T-helper 17 cell (primary cell): ENCODE measurements around the gene STAU1. TPM values are rescaled to one million over a fixed set of nuclear protein-coding genes. Genes with fewer than 3 reads are reported as not detected.
A peak's percentile ranks its signal among the peaks of the same experiment; 100 is the strongest.
"Not testable (repeated sequence)": the region's sequence is repeated elsewhere in the genome, so short reads cannot be mapped to it uniquely, and the experiment has no call there.

Experiments
- ATAC-seq: fragments of 150-1000 bp; cut with Tn5 transposase; 2 replicates; pipeline ENCODE4 v1.10.0; 2021; ENCODE audit warnings: mild to moderate bottlenecking, moderate library complexity
- DNase-seq, 3 donors: peaks; one replicate each; pipeline versions ENCODE4 v3.0.0 to v3.0.0-alpha.2; 2020 to 2021
- H3K9me3 ChIP-seq: one replicate; pipeline ENCODE4 v1.7.0; 2013; ENCODE audit warnings: low read length, mild to moderate bottlenecking; ENCODE audit not compliant: control insufficient read depth, poor library complexity, severe bottlenecking
- H3K27ac Mint-ChIP-seq: one replicate; pipeline ENCODE4 v1.8.0; 2022; ENCODE audit warnings: mild to moderate bottlenecking, moderate library complexity, mixed read lengths
- H3K27me3 Mint-ChIP-seq: one replicate; pipeline ENCODE4 v1.8.0; 2022; ENCODE audit warnings: mixed read lengths
- H3K36me3 Mint-ChIP-seq: one replicate; pipeline ENCODE4 v1.8.0; 2022; ENCODE audit warnings: low read depth, mixed read lengths
- H3K4me1 Mint-ChIP-seq: one replicate; pipeline ENCODE4 v1.8.0; 2022; ENCODE audit warnings: mild to moderate bottlenecking, mixed read lengths
- H3K4me3 Mint-ChIP-seq: one replicate; pipeline ENCODE4 v1.8.0; 2022; ENCODE audit warnings: mild to moderate bottlenecking, moderate library complexity, mixed read lengths
- total RNA-seq, 4 donors: library from RNA in 2 of 4; stranded (reverse) in 2 of 4; gene quantifications; one replicate each; pipeline ENCODE4 v1.2.3 and lab custom pipeline; 2022 to 2026

The STAU1 gene
- total RNA-seq, 2 donors from 2014 or later, result 45.6 to 62.5 TPM

DNA sequence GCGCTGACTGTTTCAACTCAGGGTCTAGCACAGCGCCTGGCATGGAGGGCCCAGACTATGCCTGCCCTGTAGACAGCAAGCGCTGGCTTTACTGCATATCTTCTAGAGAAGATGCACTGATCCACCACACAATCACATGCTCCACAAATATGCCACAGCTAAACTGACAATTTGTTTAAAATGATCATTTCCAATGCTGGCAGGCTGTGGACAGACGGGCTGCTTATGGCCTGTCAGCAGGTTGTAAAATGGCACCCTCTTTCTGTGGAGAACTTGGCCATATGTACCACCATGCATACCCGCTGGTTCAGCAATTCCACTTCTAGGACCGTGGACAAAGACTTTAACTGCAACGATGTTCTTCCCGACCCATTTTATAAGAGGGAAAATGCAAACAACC is 40.8 kb downstream of the STAU1 start:
- Mint-ChIP-seq H3K27ac (peak overlapping the region; percentile 59), H3K27me3 (no peaks in the 10 kb centered on the region), H3K4me1 (peaks cover 12% of the 10 kb centered on the region), H3K4me3 (no peak overlapping the region), H3K36me3 (peaks cover 2% of the 10 kb centered on the region)
- no peaks in the 10 kb centered on the region for H3K9me3 ChIP-seq
- DNase-seq, result no peak
- ATAC-seq, result no peak

DNA sequence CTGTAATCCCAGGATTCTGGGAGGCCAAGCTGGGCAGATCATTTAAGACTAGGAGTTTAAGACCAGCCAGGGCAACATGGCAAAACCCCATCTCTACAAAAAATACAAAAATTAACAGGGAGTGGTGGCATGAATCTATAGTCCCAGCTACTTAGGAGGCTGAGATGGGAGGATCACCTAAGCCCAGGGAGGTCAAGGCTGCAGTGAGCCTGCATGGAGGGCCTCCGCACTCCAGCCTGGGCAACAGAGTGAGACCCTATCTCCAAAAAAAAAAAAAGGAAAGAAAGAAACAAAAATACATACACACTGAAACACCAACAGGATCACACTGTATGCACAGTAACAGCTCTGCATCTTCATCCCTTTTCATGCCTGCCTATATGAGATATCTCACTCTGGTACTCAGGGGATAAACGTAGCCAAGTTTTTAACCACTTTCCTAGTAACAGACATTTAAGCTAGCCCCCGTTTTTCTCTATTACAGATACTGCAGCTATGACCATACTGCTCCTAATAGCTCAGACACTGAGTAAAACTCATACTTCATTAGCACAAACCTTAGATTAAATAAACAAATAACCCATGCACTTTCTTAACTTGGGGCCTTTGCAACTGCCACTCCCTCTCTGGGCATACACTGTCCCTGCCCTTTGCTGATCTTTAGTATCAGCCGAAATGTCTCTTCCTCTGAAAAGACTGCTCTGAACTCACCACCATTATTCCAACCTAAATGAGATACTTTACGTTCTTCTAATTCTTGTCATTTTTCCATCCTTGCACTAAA is 41.5 kb downstream of the STAU1 start:
- Mint-ChIP-seq H3K36me3 (peaks cover 2% of the 10 kb centered on the region), H3K27me3 (no peaks in the 10 kb centered on the region), H3K4me1 (peaks cover 12% of the 10 kb centered on the region), H3K27ac (peak overlapping the region; percentile 59), H3K4me3 (no peak overlapping the region)
- ATAC-seq (no peak), DNase-seq (no peak)
- no peaks in the 10 kb centered on the region for H3K9me3 ChIP-seq

DNA sequence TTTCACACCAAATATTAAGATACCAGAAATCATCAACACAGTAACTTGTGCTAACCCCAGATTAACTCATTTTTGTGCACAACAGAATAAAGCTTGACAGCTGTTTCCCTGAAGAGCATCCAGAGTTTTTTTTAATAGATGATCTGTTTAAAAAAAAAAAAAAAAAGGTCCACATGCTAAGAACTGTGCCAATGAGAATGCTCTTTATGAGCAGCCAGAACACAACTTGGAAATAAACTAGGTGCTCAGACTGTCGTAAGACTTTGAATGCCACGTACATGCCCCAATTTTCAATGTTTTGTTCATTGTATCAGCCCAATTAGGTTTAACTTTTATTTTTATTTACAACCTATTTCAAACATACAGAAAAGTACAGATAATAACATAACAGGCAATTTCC is 47.3 kb downstream of the STAU1 start:
- H3K4me3 Mint-ChIP-seq, result no peak overlapping the region
- peaks cover 6% of the 10 kb centered on the region for H3K4me1 Mint-ChIP-seq
- H3K27me3 Mint-ChIP-seq, result no peaks in the 10 kb centered on the region
- DNase-seq (no peak), ATAC-seq (no peak)
- peak overlapping the region; percentile 70 for H3K27ac Mint-ChIP-seq
- H3K36me3 Mint-ChIP-seq, result no peaks in the 10 kb centered on the region
- H3K9me3 ChIP-seq, result no peaks in the 10 kb centered on the region

DNA sequence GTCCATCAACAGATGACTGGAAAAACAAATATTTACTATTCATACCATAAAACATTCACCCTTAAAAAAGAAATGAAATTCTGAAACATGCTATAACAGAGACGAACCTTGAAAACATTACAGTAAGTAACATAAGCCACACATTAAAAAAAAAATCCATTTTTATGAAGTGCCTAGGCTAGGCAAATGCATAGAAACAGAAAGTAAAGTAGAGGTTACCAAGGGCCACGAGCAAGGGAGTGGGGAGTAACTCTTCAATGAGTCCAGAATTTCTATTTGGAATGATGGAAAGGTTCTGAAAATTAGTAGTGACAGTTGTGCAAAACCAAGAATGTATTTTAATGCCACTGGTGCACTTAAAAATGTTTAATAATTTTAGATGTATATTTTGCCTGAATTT is 47.7 kb downstream of the STAU1 start:
- Mint-ChIP-seq H3K36me3 (no peaks in the 10 kb centered on the region), H3K4me1 (peaks cover 6% of the 10 kb centered on the region), H3K27me3 (no peaks in the 10 kb centered on the region), H3K4me3 (no peak overlapping the region), H3K27ac (peak overlapping the region; percentile 70)
- DNase-seq (no peak), ATAC-seq (no peak)
- H3K9me3 ChIP-seq, result no peaks in the 10 kb centered on the region

DNA sequence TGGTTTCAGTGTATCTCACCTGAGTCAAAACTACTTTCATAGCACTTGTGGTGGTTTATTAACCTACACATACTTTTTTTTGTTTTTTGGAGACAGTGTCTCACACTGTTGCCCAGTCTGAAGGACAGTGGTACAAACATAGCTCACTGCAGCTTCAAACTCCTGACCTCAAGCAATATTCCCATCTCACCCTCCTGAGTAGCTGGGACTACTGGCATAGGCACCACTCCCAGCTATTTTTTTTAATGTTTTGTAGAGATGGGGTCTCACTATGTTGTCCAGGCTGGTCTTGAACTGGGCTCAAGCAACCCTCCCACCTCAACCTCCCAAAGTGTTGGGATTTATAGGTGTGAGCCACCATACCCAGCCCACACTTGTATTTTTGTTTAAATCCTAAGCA is 49.7 kb downstream of the STAU1 start:
- DNase-seq, result no peak
- peaks cover 7% of the 10 kb centered on the region for H3K4me1 Mint-ChIP-seq
- H3K9me3 ChIP-seq, result no peaks in the 10 kb centered on the region
- H3K4me3 Mint-ChIP-seq, result no peak overlapping the region
- H3K27ac Mint-ChIP-seq, result peak overlapping the region; percentile 62
- H3K36me3 Mint-ChIP-seq, result peaks cover 5% of the 10 kb centered on the region
- no peaks in the 10 kb centered on the region for H3K27me3 Mint-ChIP-seq
- no peak for ATAC-seq

DNA sequence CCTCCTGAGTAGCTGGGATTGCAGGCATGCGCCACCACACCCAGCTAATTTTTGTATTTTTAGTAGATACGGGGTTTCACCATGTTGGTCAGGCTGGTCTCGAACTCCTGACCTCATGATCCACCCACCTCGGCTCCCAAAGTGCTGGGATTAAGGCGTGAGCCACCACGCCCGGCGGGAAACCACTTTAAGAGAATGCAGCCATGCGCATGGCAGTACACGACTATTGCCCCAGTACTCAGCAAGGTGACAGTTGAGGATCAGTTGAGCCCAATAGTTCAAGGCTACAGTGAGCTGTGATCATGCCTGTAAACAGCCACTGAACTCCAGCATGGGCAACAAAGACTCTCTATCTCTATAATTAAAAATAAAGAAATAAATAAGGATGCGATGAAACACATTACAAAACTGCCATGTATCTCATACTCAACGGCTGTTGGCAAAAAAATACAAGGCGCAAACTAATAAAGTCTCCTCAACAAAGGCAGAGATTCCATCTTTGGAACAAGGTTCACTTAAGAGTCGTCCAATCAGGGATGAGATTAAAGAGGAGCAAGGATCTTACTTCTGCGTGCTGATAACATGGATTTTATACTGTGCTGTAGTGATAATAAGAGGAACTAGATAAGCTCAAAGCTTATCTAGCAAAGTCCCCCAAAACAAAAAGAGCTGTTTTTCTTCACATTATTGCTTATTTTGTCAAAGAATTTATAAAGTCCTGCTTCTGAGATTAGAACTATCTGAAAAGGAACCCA is 51.1 kb downstream of the STAU1 start:
- DNase-seq, result no peak
- H3K36me3 Mint-ChIP-seq, result peaks cover 5% of the 10 kb centered on the region
- H3K27me3 Mint-ChIP-seq, result no peaks in the 10 kb centered on the region
- H3K4me3 Mint-ChIP-seq, result no peak overlapping the region
- H3K27ac Mint-ChIP-seq, result no peak overlapping the region
- H3K9me3 ChIP-seq, result no peaks in the 10 kb centered on the region
- H3K4me1 Mint-ChIP-seq, result peaks cover 11% of the 10 kb centered on the region
- ATAC-seq, result no peak

DNA sequence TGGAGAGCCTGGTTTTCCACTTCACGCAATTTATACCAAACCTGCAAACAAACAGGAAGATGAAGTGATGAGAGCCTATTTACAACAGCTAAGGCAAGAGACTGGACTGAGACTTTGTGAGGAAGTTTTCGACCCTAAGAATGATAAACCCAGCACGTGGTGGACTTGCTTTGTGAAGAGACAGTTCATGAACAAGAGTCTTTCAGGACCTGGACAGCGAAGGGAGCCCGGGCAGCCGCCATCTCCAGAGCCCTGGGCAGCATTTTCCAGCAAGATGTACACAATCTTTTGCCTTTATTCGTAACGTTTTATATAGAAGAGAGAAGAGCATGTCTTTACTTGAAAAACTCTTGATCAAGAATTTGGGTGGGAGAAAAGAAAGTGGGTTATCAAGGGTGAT is 53.3 kb downstream of the STAU1 start:
- H3K27ac Mint-ChIP-seq, H3K36me3 Mint-ChIP-seq, H3K27me3 Mint-ChIP-seq, H3K9me3 ChIP-seq, H3K4me3 Mint-ChIP-seq, DNase-seq, ATAC-seq: not testable (repeated sequence)
- peaks cover 14% of the 10 kb centered on the region for H3K4me1 Mint-ChIP-seq

DNA sequence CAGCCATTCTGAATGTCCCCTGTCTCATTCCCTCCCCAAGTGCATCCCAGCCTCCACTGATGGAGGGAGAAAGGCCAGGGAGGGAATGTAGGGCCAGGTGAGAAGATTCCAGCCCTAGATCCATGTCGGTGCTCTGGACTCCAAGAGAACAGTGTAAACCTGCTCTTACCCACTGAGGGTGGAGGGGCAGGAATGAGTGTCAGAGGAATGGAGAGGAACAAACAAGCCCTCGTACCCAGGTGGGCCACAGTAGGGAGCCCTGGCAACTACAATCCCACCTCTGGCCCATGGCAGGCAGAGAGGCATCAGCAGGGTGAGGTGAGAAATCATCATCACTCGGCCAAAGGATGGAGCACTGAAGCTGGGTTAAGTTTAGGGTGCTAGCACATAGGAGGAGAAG is 54.6 kb downstream of the STAU1 start:
- ATAC-seq (no peak), DNase-seq (no peak)
- Mint-ChIP-seq H3K27ac (peak overlapping the region; percentile 6), H3K36me3 (peaks cover 8% of the 10 kb centered on the region), H3K27me3 (no peaks in the 10 kb centered on the region), H3K4me3 (no peak overlapping the region), H3K4me1 (peaks cover 14% of the 10 kb centered on the region)
- H3K9me3 ChIP-seq, result no peaks in the 10 kb centered on the region

DNA sequence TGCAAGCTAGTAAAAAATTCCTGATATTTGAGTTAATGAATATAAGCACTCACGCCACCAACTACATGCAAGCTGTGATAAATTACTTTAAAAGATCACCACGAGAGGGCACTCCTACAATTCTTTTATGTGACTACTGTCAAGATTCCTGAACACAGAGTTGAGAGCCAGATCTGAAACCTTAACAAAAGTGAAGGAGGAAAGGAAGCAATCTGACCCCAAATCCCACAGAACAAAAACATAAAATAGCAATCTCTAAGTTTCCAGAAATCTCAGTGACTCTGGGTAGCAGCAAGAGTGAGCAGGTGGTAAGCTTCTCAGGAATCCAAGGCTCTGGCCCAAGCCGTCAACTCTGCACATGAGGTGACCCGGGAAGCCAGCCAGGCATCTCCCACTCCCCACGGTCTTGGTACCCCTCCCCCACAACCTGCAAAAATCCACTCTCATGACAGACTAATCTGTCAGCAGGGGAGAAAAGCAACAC is 55.1 kb downstream of the STAU1 start:
- Mint-ChIP-seq H3K4me1 (peaks cover 14% of the 10 kb centered on the region), H3K4me3 (no peak overlapping the region), H3K27ac (no peak overlapping the region), H3K36me3 (peaks cover 8% of the 10 kb centered on the region), H3K27me3 (no peaks in the 10 kb centered on the region)
- H3K9me3 ChIP-seq, result no peaks in the 10 kb centered on the region
- ATAC-seq, result peak; percentile 69
- no peak for DNase-seq

DNA sequence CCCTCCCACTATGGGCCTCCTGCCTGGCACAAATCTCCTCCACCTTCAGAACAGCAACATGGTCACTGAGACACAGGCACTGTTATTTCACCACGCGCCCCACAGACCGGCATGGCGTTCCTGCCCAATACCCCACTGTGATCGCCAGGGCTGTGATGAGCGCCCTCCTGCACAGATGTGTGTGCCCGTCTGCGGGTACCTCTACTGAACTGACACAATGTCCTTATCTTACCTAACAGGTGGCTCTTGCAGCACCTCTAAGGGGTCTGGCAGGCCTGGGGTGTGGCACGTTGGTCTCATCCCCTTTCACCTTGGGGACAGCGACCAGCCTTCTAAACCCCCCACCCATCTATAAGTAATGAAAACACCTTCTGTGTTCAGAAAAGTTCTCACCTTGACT is 64.2 kb downstream of the STAU1 start:
- Mint-ChIP-seq H3K27me3 (no peaks in the 10 kb centered on the region), H3K36me3 (peaks cover 12% of the 10 kb centered on the region), H3K4me1 (peaks cover 9% of the 10 kb centered on the region), H3K4me3 (no peak overlapping the region), H3K27ac (peak overlapping the region; percentile 81)
- DNase-seq, result no peak
- no peaks in the 10 kb centered on the region for H3K9me3 ChIP-seq
- ATAC-seq, result no peak

DNA sequence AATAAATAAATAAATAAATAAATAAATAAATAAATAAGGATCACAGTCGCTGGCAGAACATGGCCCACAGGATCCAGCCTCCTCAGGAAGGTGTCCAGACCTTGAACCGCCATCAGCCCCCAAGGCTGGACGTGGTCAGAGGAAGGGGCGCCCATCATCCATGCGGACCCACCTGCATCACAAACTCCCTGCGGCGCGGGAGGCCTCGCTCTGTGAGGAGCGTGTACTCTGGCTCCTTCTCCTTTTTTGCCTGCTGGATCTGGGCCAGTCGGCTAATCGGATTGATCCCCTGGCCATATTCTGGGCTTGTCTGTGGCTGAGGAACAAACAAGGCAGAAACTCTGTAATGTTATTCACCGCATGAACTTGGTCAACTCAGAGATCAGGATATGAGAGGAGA is 65.2 kb downstream of the STAU1 start:
- peaks cover 9% of the 10 kb centered on the region for H3K4me1 Mint-ChIP-seq
- H3K36me3 Mint-ChIP-seq, result peaks cover 14% of the 10 kb centered on the region
- no peaks in the 10 kb centered on the region for H3K9me3 ChIP-seq
- ATAC-seq (no peak), DNase-seq (no peak)
- H3K27me3 Mint-ChIP-seq, result no peaks in the 10 kb centered on the region
- H3K27ac Mint-ChIP-seq, result no peak overlapping the region
- no peak overlapping the region for H3K4me3 Mint-ChIP-seq

DNA sequence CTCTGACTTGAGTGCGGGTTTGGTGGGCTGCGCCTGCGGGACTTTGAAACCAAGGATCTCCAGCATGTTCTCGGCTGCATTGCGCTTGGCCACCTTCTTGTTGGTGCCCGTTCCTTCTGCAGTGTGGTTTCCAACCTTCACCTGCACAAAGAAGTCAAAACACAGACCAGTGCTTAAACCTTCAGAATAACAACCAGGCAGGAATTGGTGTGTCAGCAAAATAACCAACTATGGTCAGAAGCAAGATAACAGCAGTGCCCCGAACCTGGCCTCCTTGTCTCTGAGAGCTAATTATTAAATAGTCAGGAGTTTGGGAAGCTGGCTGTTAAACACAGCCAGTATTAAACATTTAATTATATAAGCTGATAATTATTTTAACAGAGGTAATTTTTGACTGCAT is 68.1 kb downstream of the STAU1 start:
- H3K9me3 ChIP-seq, result no peaks in the 10 kb centered on the region
- H3K4me1 Mint-ChIP-seq, result peaks cover 3% of the 10 kb centered on the region
- no peaks in the 10 kb centered on the region for H3K27me3 Mint-ChIP-seq
- DNase-seq, result no peak
- H3K27ac Mint-ChIP-seq, result peak overlapping the region; percentile 57
- no peak overlapping the region for H3K4me3 Mint-ChIP-seq
- peaks cover 17% of the 10 kb centered on the region for H3K36me3 Mint-ChIP-seq
- ATAC-seq, result no peak

DNA sequence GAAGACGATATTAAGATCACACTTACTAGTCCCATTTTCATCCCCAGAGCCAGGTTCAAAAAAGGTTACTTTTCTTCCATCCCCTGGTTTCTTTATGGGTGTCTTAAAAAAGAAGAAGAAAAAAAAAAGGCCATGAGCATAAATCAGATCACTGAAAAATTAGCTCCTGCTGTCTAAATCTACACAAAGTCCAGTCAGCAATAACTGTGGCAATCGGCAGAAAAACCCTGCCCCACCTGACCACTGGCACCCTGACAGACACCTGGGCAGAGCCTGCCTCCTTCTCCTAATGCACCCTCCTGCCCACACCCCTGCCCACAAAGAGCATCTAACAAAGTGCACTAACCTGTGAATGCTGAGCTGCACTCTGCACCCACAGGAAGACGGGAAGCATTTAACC is 69.8 kb downstream of the STAU1 start:
- H3K4me1 Mint-ChIP-seq, result peaks cover 3% of the 10 kb centered on the region
- H3K27me3 Mint-ChIP-seq, result no peaks in the 10 kb centered on the region
- H3K4me3 Mint-ChIP-seq, result no peak overlapping the region
- H3K27ac Mint-ChIP-seq, result peak overlapping the region; percentile 67
- peaks cover 13% of the 10 kb centered on the region for H3K36me3 Mint-ChIP-seq
- ATAC-seq (no peak), DNase-seq (no peak)
- no peaks in the 10 kb centered on the region for H3K9me3 ChIP-seq
